Adipocyte (in vitro differentiated cells): Measurements from ENCODE around the gene ZNF764.

Experiments
- DNase-seq: peaks from one replicate; pipeline ENCODE4 v3.0.0-alpha.2; 2015; ENCODE audit warnings: low read depth
- H3K27me3 ChIP-seq: replicated peaks from 2 replicates; pipeline ENCODE4 v1.7.0; 2013; ENCODE audit warnings: mild to moderate bottlenecking, low read length, moderate library complexity; ENCODE audit not compliant: control insufficient read depth, insufficient read depth
- H3K36me3 ChIP-seq: 2 replicates; pipeline ENCODE4 v1.7.0; 2013; ENCODE audit warnings: low read length, mild to moderate bottlenecking, moderate library complexity; ENCODE audit not compliant: control insufficient read depth, insufficient read depth, severe bottlenecking
- H3K4me1 ChIP-seq: 2 replicates; pipeline ENCODE4 v1.7.0; 2013; ENCODE audit warnings: mild to moderate bottlenecking, low read length, moderate library complexity; ENCODE audit not compliant: control insufficient read depth, insufficient read depth
- H3K4me3 ChIP-seq: 2 replicates; pipeline ENCODE4 v1.7.0; 2013; ENCODE audit warnings: mild to moderate bottlenecking, low read length, moderate library complexity
- H3K9ac ChIP-seq: 2 replicates; pipeline ENCODE4 v1.7.0; 2013; ENCODE audit warnings: mild to moderate bottlenecking, low read length, moderate library complexity
- H3K9me3 ChIP-seq: 2 replicates; pipeline ENCODE4 v1.7.0; 2013; ENCODE audit warnings: mild to moderate bottlenecking, low read length, moderate library complexity; ENCODE audit not compliant: control insufficient read depth

The ZNF764 gene

GRCh38 chr16:30532285-30533145, 25.7 kb downstream of the ZNF764 start:
- H3K27me3 ChIP-seq: no peaks in the 10 kb centered on the region
- no peaks in the 10 kb centered on the region for H3K9me3 ChIP-seq
- H3K36me3 ChIP-seq: peaks cover 4% of the 10 kb centered on the region
- no peak overlapping the region for H3K4me3 ChIP-seq
- no peak for DNase-seq
- peaks cover 36% of the 10 kb centered on the region for H3K4me1 ChIP-seq
- H3K9ac ChIP-seq: no peak overlapping the region

DNA sequence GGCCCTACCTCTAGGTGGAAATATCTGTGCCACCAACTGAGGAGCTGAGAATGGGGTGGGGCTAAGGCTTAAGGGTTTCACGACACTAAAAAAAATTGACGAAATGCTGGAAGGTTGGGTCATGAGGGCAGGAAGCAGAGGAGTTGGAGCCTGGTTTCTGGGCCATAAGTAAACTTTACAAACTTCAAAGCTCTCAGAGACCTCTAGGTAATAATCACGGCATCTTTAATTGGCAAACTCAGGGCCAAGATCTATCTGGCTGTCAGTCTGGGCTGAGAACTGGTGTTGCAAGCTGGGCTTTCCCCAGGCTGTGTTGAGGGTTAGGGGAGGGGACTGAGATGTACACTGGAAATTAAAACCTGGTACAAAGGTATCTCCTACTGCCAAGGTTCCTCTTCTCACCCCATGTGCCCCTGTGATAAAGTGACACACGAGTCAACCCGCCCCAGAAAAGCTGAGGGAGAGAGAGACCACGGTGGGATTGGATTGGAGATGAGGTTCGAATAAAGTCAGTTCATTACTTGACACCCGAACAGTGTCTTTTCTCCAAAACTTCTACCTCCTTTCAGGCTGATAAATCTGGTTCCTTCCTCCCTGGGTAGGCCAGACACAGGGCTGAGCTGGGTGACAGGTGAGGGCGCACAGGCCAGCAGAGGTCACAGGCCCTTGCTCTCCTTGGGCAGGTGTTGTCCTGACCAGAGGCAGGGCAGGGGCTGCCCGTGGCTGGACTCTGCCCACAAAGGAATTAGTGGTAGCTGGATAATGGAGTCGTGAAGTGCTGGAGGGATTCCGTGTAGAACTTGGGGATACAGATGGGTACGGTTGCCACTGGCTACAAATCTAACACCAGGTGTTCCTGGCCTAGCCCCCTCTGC, 27.8 kb downstream of the ZNF764 start:
- Histone ChIP-seq H3K4me3 (no peak overlapping the region), H3K4me1 (peaks cover 34% of the 10 kb centered on the region), H3K27me3 (no peaks in the 10 kb centered on the region), H3K9me3 (no peaks in the 10 kb centered on the region), H3K9ac (no peak overlapping the region), H3K36me3 (peaks cover 4% of the 10 kb centered on the region)
- DNase-seq: no peak

- Histone ChIP-seq H3K9ac (peak overlapping the region; percentile 27), H3K27me3 (no peaks in the 10 kb centered on the region), H3K36me3 (peaks cover 11% of the 10 kb centered on the region), H3K9me3 (no peaks in the 10 kb centered on the region), H3K4me1 (peaks cover 31% of the 10 kb centered on the region), H3K4me3 (no peak overlapping the region)
- DNase-seq: no peak
Measured at GRCh38 chr16:30528799-30529457, 29.2 kb downstream of the ZNF764 start.

- no peak for DNase-seq
- Histone ChIP-seq H3K4me3 (peak overlapping the region; percentile 87), H3K4me1 (peaks cover 27% of the 10 kb centered on the region), H3K27me3 (no peaks in the 10 kb centered on the region), H3K36me3 (peaks cover 11% of the 10 kb centered on the region), H3K9me3 (no peaks in the 10 kb centered on the region), H3K9ac (peak overlapping the region; percentile 73)
Measured at GRCh38 chr16:30527635-30528178, 30.5 kb downstream of the ZNF764 start.

DNA sequence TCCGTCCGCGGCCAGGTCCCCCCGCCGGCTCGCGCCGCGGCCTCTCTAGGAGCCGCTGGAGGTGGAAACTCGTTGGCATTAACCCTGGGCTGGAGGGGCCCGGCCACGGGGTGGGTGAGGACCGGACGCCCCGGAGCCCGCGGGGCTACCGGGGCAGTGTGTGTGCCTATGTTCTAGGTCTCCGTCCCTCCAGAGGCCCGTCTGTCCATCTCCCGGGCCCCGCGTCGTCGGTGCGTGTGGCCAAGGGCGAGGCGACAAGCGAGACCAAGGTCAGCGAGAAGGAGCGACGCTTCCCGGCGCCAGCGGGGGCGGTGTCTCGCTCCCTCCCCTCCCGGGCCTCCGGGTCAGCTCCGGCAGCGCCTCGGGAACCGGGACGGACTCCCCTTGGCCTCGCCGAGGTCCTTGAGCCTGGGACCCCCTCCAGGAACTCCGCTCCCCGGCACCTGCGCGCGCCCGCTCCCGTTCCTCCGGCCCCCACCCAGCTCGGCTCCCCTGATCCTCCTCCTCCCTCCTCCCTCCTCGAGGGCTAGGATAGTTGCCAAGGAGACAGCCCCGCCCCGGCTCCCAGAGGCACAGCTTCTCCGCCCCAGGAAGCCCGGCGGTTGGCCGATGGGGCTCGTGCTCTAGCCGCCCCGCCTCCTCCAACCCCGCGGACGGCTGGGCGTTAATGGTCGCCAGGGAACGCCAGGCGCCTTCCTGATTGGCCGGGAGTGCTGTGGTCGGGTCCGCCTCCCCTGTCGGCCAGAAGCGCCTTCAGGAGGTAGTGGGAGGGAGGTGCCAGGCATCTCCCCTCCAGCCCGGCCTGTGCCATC, 31.1 kb downstream of the ZNF764 start:
- peak; percentile 99 for DNase-seq
- H3K9ac ChIP-seq: peak overlapping the region; percentile 96
- no peaks in the 10 kb centered on the region for H3K9me3 ChIP-seq
- peaks cover 27% of the 10 kb centered on the region for H3K4me1 ChIP-seq
- H3K27me3 ChIP-seq: no peaks in the 10 kb centered on the region
- peaks cover 11% of the 10 kb centered on the region for H3K36me3 ChIP-seq
- H3K4me3 ChIP-seq: peak overlapping the region; percentile 87

- peak within 1 kb of the TSS; percentile 96 for H3K9ac ChIP-seq
- peaks cover 8% of the 10 kb centered on the region for H3K36me3 ChIP-seq
- peak; percentile 78 for DNase-seq
- no peaks in the 10 kb centered on the region for H3K27me3 ChIP-seq
- H3K4me1 ChIP-seq: peaks cover 27% of the 10 kb centered on the region
- H3K9me3 ChIP-seq: no peaks in the 10 kb centered on the region
- H3K4me3 ChIP-seq: peak within 1 kb of the TSS; percentile 87
Measured at GRCh38 chr16:30526137-30526822, 31.9 kb downstream of the ZNF764 start, which contains the start of gene ZNF768. TSS of gene ZNF768 (minus strand) at chr16:30526566. CDS start at chr16:30526413, 153 bp downstream.

GRCh38 chr16:30525844-30526136, 32.4 kb downstream of the ZNF764 start:
- no peaks in the 10 kb centered on the region for H3K27me3 ChIP-seq
- peak overlapping the region; percentile 86 for H3K9ac ChIP-seq
- H3K4me3 ChIP-seq: peak overlapping the region; percentile 84
- H3K36me3 ChIP-seq: peaks cover 7% of the 10 kb centered on the region
- no peak for DNase-seq
- H3K4me1 ChIP-seq: peaks cover 27% of the 10 kb centered on the region
- no peaks in the 10 kb centered on the region for H3K9me3 ChIP-seq

DNA sequence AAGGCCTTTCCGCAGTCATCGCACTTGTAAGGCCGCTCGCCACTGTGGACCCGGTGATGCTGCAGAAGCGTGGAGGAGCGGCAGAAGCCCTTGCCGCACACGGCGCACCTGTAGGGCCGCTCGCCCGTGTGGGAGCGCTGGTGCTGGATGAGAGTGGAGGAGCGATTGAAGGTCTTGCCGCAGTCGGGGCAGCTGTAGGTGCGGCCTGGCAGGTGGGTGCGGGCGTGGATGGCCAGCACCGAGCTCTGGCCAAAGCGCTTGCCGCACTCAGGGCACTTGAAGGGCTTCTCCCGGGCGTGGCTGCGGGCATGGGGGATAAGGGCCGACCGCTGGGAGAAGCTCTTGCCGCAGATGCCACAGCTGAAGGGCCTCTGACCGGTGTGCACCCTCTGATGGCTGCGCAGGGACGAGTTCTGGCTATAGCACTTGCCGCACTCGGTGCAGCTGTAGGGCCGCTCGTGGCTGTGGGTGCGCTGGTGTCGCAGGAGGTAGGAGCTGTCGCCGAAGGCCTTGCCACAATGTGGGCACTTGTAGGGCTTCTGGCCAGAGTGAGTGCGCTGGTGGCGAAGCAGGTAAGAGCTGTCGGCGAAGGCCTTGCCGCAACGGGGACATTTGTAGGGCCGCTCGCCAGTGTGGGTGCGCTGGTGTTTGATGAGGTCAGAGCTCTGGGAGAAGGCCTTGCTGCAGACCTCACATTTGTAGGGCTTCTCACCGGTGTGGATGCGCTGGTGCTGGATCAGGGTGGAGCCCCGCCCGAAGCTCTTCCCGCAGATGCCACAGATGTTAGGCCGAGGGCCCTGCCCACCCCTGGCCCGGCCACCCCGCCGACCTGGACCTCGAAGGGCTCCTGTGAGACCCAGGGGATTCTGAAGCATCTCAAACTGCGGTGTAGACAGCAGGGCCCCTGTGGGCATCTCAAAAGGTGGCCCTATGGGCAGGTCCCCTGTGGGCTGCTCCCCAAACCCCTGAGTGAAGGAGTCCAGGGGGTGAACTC, 33.3 kb downstream of the ZNF764 start:
- no peaks in the 10 kb centered on the region for H3K27me3 ChIP-seq
- no peak overlapping the region for H3K4me3 ChIP-seq
- H3K36me3 ChIP-seq: peaks cover 7% of the 10 kb centered on the region
- DNase-seq: no peak
- no peaks in the 10 kb centered on the region for H3K9me3 ChIP-seq
- peaks cover 20% of the 10 kb centered on the region for H3K4me1 ChIP-seq
- no peak overlapping the region for H3K9ac ChIP-seq

- H3K9ac ChIP-seq: no peak overlapping the region
- H3K36me3 ChIP-seq: peaks cover 7% of the 10 kb centered on the region
- DNase-seq: no peak
- no peaks in the 10 kb centered on the region for H3K9me3 ChIP-seq
- no peak overlapping the region for H3K4me3 ChIP-seq
- peaks cover 12% of the 10 kb centered on the region for H3K4me1 ChIP-seq
- no peaks in the 10 kb centered on the region for H3K27me3 ChIP-seq
Measured at GRCh38 chr16:30523768-30524574, 34.2 kb downstream of the ZNF764 start.
